ENCODE data around the gene EPN3.
A peak's percentile ranks its signal among the peaks of the same experiment; 100 is the strongest.

EPN3 gene

DNA sequence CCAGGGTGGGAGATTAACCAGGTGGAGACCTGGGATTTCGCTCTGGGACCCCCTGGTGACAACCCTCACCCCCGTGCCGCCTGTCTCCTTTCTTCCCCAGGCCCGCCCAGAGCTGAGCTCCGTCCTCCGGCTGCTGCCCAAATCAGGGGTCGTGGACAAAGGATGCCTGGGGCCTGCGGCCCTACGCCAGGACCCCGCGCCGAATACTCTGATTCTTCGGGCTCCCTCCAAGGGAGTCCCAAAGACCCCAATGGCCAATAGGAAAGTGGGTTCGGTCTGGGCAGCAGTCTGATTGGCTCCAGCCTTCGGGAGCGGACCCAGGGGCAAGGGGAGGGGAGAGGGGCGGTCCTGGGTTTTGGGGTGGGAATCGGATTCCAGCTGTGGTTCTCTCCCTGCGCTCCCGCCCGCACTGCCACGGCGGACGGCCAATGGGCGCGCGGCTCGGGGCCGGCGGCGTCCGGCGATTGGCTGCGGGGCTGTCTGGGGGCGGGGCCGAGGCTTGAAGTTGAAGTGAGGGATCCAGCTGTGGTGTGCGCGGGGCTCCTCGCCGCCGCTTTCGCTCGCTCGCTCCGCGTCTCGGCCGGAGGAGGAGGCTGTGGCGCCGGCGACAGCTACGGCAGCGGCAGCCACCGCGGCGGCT, 27.8 kb downstream of the EPN3 start, which contains the start of gene CACNA1G:
TSS of gene CACNA1G (plus strand) at position 531 of the 640 bp plus-strand sequence. CDS start 745 bp downstream, outside the sequence.
- Histone ChIP-seq H3K36me3 (ENCODE audit: control insufficient read depth in 2 of 2, insufficient read depth in 1 of 2, low read length in 2 of 2) (peaks cover 0 to 7% of the 10 kb centered on the region in 2 experiments; a peak in 1 of 3 replicates), H3K4me1 (ENCODE audit: control insufficient read depth, insufficient read depth, low read length) (peaks cover 5% of the 10 kb centered on the region; the same call in 1 of the 2 replicates), H3K9me3 (ENCODE audit: control insufficient read depth, insufficient read depth, low read depth, low read length) (no peaks in the 10 kb centered on the region), H3K4me3 (ENCODE audit: low read depth, low read length) (peak within 1 kb of the TSS; percentile 38), H3K27ac (ENCODE audit: extremely low read depth, low read depth, low read length) (no peak within 1 kb of the TSS; the same call in 1 of the 2 replicates)
- POLR2A ChIA-PET: interaction anchor here (0.6 to 1.7 kb wide), 12 partner anchors 10 to 306 kb away, joined by 3 to 13 read pairs (median 5); partner anchors contain the start of genes LUC7L3, SPATA20 and TOB1
- CTCF ChIA-PET: interaction anchor here (0.8 to 3.4 kb wide), 8 partner anchors 10 to 222 kb away, joined by 3 to 24 read pairs (median 5); partner anchors contain the start of gene SPATA20
- TF ChIP-seq, protein P1, sequence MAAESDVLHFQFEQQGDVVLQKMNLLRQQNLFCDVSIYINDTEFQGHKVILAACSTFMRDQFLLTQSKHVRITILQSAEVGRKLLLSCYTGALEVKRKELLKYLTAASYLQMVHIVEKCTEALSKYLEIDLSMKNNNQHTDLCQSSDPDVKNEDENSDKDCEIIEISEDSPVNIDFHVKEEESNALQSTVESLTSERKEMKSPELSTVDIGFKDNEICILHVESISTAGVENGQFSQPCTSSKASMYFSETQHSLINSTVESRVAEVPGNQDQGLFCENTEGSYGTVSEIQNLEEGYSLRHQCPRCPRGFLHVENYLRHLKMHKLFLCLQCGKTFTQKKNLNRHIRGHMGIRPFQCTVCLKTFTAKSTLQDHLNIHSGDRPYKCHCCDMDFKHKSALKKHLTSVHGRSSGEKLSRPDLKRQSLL (tag by site-specific recombination; IDR thresholded peaks at IDR 0.05): no peak
- TF ChIP-seq, protein P2, sequence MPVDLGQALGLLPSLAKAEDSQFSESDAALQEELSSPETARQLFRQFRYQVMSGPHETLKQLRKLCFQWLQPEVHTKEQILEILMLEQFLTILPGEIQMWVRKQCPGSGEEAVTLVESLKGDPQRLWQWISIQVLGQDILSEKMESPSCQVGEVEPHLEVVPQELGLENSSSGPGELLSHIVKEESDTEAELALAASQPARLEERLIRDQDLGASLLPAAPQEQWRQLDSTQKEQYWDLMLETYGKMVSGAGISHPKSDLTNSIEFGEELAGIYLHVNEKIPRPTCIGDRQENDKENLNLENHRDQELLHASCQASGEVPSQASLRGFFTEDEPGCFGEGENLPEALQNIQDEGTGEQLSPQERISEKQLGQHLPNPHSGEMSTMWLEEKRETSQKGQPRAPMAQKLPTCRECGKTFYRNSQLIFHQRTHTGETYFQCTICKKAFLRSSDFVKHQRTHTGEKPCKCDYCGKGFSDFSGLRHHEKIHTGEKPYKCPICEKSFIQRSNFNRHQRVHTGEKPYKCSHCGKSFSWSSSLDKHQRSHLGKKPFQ (tag by site-specific recombination; IDR thresholded peaks at IDR 0.05): peak; percentile 91
- peak; percentile 41; the same call in 1 of the 2 replicates for TF ChIP-seq ZBTB17 (tag by site-specific recombination; IDR thresholded peaks at IDR 0.05)
- peak; percentile 91; the same call in 1 of the 2 replicates for TF ChIP-seq ZNF561 (tag by site-specific recombination; IDR thresholded peaks at IDR 0.05; ENCODE audit: borderline replicate concordance)
- TF ChIP-seq ZNF76 (tag by site-specific recombination; IDR thresholded peaks at IDR 0.05; ENCODE audit: borderline replicate concordance, low read depth): 0 out of 2 replicates have a peak, but pooled peaks have one; percentile 15
- peak; percentile 86 for TF ChIP-seq SP2 (tag by site-specific recombination; IDR thresholded peaks at IDR 0.05)
- TF ChIP-seq HOXD13 (CRISPR knock-in tag; IDR thresholded peaks at IDR 0.05; ENCODE audit: borderline replicate concordance): no peak
- TF ChIP-seq IKZF3 (tag by site-specific recombination; IDR thresholded peaks at IDR 0.05): peak; percentile 27; the same call in 1 of the 2 replicates
- 0 out of 2 replicates have a peak, but pooled peaks have one; percentile 21 for TF ChIP-seq GLIS1 (tag by site-specific recombination; IDR thresholded peaks at IDR 0.05)
- TF ChIP-seq, protein P3, sequence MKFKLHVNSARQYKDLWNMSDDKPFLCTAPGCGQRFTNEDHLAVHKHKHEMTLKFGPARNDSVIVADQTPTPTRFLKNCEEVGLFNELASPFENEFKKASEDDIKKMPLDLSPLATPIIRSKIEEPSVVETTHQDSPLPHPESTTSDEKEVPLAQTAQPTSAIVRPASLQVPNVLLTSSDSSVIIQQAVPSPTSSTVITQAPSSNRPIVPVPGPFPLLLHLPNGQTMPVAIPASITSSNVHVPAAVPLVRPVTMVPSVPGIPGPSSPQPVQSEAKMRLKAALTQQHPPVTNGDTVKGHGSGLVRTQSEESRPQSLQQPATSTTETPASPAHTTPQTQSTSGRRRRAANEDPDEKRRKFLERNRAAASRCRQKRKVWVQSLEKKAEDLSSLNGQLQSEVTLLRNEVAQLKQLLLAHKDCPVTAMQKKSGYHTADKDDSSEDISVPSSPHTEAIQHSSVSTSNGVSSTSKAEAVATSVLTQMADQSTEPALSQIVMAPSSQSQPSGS (tag by site-specific recombination; IDR thresholded peaks at IDR 0.05; ENCODE audit: low read depth): no peak
- no peak for TF ChIP-seq ZNF776 (tag by site-specific recombination; IDR thresholded peaks at IDR 0.05; ENCODE audit: borderline replicate concordance)
- peak; percentile 59; the same call in 1 of the 2 replicates for TF ChIP-seq GLIS2 (tag by site-specific recombination; IDR thresholded peaks at IDR 0.05)
- TF ChIP-seq, protein P4, sequence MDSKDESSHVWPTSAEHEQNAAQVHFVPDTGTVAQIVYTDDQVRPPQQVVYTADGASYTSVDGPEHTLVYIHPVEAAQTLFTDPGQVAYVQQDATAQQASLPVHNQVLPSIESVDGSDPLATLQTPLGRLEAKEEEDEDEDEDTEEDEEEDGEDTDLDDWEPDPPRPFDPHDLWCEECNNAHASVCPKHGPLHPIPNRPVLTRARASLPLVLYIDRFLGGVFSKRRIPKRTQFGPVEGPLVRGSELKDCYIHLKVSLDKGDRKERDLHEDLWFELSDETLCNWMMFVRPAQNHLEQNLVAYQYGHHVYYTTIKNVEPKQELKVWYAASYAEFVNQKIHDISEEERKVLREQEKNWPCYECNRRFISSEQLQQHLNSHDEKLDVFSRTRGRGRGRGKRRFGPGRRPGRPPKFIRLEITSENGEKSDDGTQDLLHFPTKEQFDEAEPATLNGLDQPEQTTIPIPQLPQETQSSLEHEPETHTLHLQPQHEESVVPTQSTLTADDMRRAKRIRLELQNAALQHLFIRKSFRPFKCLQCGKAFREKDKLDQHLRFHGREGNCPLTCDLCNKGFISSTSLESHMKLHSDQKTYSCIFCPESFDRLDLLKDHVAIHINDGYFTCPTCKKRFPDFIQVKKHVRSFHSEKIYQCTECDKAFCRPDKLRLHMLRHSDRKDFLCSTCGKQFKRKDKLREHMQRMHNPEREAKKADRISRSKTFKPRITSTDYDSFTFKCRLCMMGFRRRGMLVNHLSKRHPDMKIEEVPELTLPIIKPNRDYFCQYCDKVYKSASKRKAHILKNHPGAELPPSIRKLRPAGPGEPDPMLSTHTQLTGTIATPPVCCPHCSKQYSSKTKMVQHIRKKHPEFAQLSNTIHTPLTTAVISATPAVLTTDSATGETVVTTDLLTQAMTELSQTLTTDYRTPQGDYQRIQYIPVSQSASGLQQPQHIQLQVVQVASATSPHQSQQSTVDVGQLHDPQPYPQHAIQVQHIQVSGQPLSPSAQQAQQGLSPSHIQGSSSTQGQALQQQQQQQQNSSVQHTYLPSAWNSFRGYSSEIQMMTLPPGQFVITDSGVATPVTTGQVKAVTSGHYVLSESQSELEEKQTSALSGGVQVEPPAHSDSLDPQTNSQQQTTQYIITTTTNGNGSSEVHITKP (tag by site-specific recombination; IDR thresholded peaks at IDR 0.05): peak; percentile 80
- TF ChIP-seq ZNF600 (tag by site-specific recombination; IDR thresholded peaks at IDR 0.05): peak; percentile 49; the same call in 1 of the 2 replicates
- TF ChIP-seq KLF8 (tag by site-specific recombination; IDR thresholded peaks at IDR 0.05): peak; percentile 57; the same call in 1 of the 2 replicates
- TF ChIP-seq ZBTB7A (tag by site-specific recombination; IDR thresholded peaks at IDR 0.05; ENCODE audit: low read depth): 0 out of 2 replicates have a peak, but pooled peaks have one; percentile 24
- TF ChIP-seq, protein P5, sequence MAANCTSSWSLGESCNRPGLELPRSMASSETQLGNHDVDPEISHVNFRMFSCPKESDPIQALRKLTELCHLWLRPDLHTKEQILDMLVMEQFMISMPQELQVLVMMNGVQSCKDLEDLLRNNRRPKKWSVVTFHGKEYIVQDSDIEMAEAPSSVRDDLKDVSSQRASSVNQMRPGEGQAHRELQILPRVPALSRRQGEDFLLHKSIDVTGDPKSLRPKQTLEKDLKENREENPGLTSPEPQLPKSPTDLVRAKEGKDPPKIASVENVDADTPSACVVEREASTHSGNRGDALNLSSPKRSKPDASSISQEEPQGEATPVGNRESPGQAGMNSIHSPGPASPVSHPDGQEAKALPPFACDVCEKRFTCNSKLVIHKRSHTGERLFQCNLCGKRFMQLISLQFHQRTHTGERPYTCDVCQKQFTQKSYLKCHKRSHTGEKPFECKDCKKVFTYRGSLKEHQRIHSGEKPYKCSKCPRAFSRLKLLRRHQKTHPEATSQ (tag by site-specific recombination; IDR thresholded peaks at IDR 0.05): peak; percentile 98
- TF ChIP-seq PRDM1 (tag by site-specific recombination; IDR thresholded peaks at IDR 0.05): 0 out of 2 replicates have a peak, but pooled peaks have one; percentile 19
- peak; percentile 72; the same call in 1 of the 2 replicates for TF ChIP-seq ZNF596 (tag by site-specific recombination; IDR thresholded peaks at IDR 0.05)
- TF ChIP-seq ZNF658 (tag by site-specific recombination; IDR thresholded peaks at IDR 0.05): no peak
- TF ChIP-seq ZBTB48 (tag by site-specific recombination; IDR thresholded peaks at IDR 0.05): peak; percentile 78
- TF ChIP-seq SP3 (tag by site-specific recombination; IDR thresholded peaks at IDR 0.05): peak; percentile 87
- no peak for TF ChIP-seq SCRT2 (tag by site-specific recombination; IDR thresholded peaks at IDR 0.05)
- TF ChIP-seq, protein P6, sequence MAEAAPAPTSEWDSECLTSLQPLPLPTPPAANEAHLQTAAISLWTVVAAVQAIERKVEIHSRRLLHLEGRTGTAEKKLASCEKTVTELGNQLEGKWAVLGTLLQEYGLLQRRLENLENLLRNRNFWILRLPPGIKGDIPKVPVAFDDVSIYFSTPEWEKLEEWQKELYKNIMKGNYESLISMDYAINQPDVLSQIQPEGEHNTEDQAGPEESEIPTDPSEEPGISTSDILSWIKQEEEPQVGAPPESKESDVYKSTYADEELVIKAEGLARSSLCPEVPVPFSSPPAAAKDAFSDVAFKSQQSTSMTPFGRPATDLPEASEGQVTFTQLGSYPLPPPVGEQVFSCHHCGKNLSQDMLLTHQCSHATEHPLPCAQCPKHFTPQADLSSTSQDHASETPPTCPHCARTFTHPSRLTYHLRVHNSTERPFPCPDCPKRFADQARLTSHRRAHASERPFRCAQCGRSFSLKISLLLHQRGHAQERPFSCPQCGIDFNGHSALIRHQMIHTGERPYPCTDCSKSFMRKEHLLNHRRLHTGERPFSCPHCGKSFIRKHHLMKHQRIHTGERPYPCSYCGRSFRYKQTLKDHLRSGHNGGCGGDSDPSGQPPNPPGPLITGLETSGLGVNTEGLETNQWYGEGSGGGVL (tag by site-specific recombination; IDR thresholded peaks at IDR 0.05): peak; percentile 88

Measured in HEK293 (cell line).